ENCODE results near the gene DGKQ.
A peak's percentile ranks its signal among the peaks of the same experiment; 100 is the strongest.
"Not testable (repeated sequence)": the region's sequence is repeated elsewhere in the genome, so short reads cannot be mapped to it uniquely, and the experiment has no call there.

Gene DGKQ

GRCh38 chr4:931960-932712 is 41.2 kb downstream of the DGKQ start, which contains the start of the genes GAK and TMEM175:
GAK (minus strand) TSS chr4:932316; CDS start chr4:932187, 129 bp downstream.
TMEM175 (plus strand) TSS chr4:932460; CDS start chr4:947740, 15,280 bp downstream.
- peak; percentile 98 for DNase-seq (ENCODE audit: low spot score)
- no peak for TF ChIP-seq CTCF (IDR thresholded peaks at IDR 0.05; ENCODE audit: borderline replicate concordance, control extremely low read depth, extremely low read depth, insufficient read depth, missing control alignments)
- in situ Hi-C loops (cut with MboI; ENCODE audit: low sequenced_read_pairs, unreplicated experiment): no loop called here

- no peak for TF ChIP-seq CTCF (IDR thresholded peaks at IDR 0.05; ENCODE audit: borderline replicate concordance, control extremely low read depth, extremely low read depth, insufficient read depth, missing control alignments)
- in situ Hi-C loops (cut with MboI; ENCODE audit: low sequenced_read_pairs, unreplicated experiment): no loop called here
- no peak for DNase-seq (ENCODE audit: low spot score)
Measured at GRCh38 chr4:931194-931959, 42.0 kb downstream of the DGKQ start.

GRCh38 chr4:930827-931193 is 42.6 kb downstream of the DGKQ start:
- in situ Hi-C loops (cut with MboI; ENCODE audit: low sequenced_read_pairs, unreplicated experiment): no loop called here
- TF ChIP-seq CTCF (IDR thresholded peaks at IDR 0.05; ENCODE audit: borderline replicate concordance, control extremely low read depth, extremely low read depth, insufficient read depth, missing control alignments): no peak
- no peak for DNase-seq (ENCODE audit: low spot score)

- DNase-seq (ENCODE audit: low spot score): no peak
- TF ChIP-seq CTCF (IDR thresholded peaks at IDR 0.05; ENCODE audit: borderline replicate concordance, control extremely low read depth, extremely low read depth, insufficient read depth, missing control alignments): no peak
- in situ Hi-C loops (cut with MboI; ENCODE audit: low sequenced_read_pairs, unreplicated experiment): no loop called here
Measured at GRCh38 chr4:930028-930551, 43.3 kb downstream of the DGKQ start.

GRCh38 chr4:929096-929765 is 44.1 kb downstream of the DGKQ start:
- no peak for TF ChIP-seq CTCF (IDR thresholded peaks at IDR 0.05; ENCODE audit: borderline replicate concordance, control extremely low read depth, extremely low read depth, insufficient read depth, missing control alignments)
- in situ Hi-C loops (cut with MboI; ENCODE audit: low sequenced_read_pairs, unreplicated experiment): no loop called here
- no peak for DNase-seq (ENCODE audit: low spot score)

- DNase-seq (ENCODE audit: low spot score); in situ Hi-C loops (cut with MboI; ENCODE audit: low sequenced_read_pairs, unreplicated experiment): not testable (repeated sequence)
Measured at GRCh38 chr4:927566-927965, 45.8 kb downstream of the DGKQ start.

Measured in GM13976 (cell line).